ENCODE data around the gene C11orf24.

DNA sequence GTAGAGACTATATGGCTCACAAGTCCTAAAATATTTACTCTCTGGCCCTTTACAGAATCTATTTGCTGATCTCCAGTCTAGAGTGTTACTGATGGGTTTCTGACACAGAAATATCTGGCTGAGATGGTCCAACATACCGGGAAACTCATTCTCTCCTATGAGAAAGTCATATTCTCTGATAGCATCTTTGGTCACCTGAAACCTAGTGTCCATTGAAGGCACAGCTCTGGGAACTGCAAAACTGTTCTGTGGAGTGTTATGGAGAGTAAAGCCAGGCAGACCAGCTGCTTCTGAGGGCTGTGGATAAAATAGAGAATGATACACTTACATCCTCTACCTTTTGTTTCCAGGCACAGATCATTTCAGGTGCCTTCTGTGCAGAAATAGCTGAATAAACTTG is 2.5 kb upstream of the C11orf24 start:
- no peak for TF ChIP-seq EZH2 (IDR thresholded peaks at IDR 0.05)
- TF ChIP-seq, protein P1, sequence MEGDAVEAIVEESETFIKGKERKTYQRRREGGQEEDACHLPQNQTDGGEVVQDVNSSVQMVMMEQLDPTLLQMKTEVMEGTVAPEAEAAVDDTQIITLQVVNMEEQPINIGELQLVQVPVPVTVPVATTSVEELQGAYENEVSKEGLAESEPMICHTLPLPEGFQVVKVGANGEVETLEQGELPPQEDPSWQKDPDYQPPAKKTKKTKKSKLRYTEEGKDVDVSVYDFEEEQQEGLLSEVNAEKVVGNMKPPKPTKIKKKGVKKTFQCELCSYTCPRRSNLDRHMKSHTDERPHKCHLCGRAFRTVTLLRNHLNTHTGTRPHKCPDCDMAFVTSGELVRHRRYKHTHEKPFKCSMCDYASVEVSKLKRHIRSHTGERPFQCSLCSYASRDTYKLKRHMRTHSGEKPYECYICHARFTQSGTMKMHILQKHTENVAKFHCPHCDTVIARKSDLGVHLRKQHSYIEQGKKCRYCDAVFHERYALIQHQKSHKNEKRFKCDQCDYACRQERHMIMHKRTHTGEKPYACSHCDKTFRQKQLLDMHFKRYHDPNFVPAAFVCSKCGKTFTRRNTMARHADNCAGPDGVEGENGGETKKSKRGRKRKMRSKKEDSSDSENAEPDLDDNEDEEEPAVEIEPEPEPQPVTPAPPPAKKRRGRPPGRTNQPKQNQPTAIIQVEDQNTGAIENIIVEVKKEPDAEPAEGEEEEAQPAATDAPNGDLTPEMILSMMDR (IDR thresholded peaks at IDR 0.05), result no peak

Data from neural progenitor cell (in vitro differentiated cells).